Stimulated activated CD8-positive, alpha-beta memory T cell treated with anti-CD3 and anti-CD28 coated beads, Interleukin-4, amount 100 ng/mL, for 48 hours (primary cell): Measurements from ENCODE around the gene LGR4.

Experiments used
- DNase-seq: peaks from one replicate; pipeline ENCODE4 v3.0.0-alpha.2; 2020

LGR4 gene

DNA sequence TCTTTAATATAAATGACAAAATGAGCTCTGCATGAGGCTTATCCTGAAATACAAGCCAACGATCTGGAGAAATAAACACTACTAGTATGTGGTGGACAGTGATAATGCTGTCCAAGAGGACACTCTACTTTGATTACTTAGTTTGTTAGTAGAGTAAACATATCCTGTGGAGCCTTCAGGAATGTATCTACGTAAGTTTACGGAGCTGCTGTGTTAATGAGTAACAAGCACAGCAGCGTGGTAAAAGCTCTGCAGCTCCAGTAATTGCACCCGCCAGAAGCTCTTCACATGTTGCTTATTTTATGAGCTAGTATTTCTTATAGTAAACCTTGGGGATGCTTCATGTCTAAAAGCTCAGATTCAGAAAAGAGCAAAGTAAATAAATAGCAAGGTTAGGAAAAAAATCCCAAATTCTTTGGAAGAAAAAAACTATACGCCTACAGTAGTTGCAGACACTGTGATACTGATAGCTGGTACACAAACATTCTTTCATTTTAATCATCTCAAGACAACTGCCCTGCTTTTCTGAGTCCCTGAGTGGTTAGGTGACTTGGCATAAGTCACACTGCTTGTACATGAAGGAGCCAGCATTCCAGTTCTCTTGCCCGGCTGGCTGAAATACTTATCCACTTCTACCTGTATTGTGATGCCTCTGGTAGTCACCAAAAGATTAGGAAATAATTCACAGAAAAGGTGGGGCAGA is 76.9 kb downstream of the LGR4 start:
- DNase-seq, result no peak

DNA sequence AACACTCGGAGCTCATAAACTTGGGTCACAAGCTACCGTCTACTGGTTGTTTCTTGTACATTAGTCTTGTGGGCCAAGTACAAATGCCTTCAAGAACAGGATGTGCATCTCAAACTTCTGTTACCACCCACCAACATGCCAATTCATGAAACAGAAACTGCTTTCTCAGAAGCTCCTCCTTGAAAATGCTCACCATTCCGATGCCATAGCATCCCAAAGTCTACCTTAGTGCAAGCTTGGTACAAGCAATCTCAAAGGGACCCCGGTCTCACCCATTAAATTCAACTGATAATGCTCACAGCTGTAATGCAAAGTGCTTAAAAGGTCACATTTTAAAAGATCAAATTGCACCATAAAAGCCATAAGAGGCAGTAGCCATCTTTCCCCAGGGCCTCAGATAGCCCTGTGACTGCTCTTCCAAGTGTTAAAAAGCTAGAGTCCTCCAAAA is 77.8 kb downstream of the LGR4 start:
- no peak for DNase-seq

DNA sequence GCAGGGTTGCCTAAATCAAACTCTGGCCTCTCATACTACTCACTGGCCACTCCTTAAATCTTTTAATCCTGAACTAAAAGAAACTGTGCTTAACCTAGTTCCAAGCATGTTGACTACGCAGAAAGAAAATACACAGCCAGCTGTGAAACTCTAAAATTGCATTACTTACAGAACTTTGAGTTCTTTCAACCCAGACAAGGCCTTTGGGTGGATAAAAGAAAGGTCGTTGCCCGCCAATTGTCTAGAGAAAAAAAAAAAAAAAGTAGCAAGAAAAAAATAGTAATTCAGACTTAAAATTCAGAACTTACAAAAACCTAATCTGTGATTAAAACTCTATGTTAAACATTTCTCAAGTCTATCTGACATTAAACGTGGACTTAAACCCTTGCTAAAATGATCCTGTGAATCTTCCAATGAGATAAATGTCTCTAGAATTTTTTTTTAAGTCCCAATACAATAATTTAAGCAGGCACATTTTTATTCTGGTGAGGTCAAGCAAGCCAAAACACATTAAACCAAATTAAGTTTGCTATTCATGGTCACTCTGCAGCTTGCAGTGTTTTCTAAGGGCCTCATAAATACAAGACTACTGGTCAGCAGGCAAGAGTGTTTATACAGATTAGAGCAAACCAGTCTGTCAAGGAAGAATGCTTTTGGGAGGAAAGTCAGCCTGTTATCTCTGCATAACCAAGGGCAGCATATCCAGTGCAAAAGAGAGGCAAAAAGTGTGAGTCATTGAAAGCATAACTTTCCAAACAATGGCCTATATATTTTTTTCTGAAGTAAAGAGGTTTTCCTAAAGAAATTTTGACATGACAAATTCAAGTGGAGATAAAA is 80.1 kb downstream of the LGR4 start:
- DNase-seq, result no peak

DNA sequence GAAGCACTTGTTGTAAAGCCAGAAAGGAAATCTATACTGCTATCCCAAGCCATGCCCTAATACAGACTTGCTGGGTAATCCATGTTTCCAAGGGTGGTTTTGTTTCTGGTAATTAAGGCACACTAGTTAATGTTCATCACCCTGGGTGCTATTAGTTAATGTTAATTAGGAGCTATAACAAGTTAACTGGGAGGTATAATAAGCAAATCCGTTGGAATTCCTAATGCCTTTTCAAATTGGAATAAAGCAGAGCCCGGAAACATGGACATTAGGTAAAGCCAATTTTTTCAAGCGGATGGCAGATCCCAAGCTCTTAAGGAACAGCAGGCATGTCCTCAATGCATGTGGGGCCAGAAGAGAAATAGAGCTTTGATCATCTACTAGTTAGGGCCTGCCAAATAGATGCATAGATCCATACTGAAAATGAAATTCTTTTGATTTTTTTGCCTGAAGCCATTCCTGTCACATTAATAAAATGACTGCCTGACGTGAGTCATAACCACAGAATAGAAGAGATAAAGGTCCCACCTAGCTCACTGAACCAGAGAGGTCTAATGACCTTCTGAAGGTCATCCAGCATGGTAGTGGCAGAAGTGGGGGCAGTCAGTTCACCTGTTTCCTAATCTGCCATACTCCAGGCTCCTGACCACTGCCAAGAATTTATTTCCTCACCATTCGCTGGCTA is 81.1 kb downstream of the LGR4 start:
- no peak for DNase-seq

DNA sequence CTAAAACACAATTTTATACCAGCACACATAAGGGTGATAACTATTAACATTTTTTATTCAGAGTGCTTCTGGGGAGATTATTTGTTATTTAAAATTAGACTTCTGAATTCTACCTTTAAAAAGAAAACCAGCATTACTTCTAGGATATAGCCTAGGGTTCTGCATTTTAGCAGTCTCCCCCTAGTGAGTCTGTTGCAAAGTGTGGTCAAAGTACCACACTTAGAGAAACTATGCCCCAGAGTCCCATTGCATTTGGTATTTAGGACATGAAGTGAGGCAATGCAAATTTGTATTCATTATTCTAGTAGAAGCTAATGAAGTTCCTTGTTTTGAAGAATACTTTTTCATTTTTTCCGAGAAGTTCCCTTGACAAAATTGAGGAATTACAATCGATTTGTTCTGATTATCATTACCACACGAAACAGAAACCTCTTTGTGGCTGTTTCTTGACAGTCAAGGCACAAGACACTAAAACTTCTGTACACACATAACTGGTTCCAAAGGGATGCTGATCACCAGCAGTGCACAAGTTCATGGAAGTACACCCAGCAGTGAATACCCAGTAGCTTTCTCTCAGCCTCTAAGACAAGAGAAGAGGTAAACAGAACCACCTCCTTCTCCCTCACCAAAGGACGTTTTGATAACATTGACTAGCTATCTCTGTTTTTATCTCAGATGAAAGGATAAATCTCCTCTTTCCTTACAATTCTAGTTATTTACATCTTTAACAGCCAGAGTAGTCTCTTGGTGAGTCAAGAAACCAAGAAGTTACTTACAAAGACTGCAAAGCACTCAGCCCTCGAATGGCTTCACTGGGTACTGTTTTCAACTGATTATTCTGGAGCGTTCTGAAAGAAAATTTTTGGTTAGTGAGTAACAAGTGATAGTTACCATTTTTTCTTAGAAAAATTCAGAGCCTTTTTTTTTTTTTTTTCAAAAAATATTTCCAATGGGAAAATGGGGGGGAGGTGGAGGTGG is 82.0 kb downstream of the LGR4 start:
- DNase-seq, result no peak

DNA sequence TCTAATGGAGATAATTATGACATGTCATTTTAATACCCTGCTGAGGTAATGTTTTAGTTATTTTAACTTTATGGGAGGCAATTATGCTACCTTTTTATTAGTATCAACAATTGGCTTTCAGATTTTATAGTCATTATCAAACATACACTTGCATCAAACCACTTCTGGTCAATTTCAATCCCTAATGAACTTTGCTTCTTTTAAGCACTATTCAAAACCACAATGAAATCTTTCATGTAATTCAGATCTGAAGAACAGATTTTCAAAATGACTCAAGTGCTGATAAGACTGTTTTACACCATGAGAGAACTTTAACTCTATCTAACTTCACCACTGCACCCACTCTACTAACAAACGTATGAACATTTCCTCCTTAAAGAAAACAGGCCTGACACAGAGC is 83.7 kb downstream of the LGR4 start:
- no peak for DNase-seq

DNA sequence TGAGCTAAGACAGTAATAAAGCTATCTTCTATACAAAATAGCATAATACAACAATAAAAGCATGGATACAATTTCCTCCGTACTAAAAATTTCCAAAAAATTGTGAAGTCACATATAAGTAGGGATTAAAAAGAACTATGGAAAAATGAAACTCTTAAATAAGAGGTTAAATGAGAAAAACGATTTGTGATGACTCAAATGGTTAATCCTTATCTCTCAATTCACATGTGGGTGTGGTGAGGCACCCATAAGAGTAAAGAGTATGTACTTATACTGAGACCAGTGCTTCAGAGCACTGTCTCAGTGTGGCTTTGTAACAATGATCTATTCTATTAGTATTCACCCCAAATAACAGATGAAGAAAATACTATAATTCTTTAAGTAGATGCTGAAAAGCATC is 84.6 kb downstream of the LGR4 start:
- DNase-seq, result no peak

DNA sequence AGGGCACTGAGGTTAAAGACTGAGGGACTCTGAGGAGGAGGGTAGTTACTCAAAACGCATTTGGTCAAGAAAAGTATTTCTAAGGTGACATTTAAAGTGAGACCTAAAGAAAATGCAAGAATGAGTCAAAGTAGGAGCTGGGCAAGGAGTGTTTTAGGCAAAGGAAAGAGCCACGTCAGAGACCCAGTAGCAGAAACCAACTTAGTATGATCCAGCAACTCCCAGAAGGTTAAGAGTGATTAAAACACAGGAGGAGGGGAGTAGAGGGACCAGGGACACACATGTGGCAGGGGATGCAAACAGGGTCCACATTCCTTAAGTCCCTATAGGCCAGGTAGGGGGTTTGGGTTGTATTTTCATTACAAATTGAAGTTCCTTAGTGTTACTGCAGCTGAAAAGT is 85.2 kb downstream of the LGR4 start:
- DNase-seq, result no peak

DNA sequence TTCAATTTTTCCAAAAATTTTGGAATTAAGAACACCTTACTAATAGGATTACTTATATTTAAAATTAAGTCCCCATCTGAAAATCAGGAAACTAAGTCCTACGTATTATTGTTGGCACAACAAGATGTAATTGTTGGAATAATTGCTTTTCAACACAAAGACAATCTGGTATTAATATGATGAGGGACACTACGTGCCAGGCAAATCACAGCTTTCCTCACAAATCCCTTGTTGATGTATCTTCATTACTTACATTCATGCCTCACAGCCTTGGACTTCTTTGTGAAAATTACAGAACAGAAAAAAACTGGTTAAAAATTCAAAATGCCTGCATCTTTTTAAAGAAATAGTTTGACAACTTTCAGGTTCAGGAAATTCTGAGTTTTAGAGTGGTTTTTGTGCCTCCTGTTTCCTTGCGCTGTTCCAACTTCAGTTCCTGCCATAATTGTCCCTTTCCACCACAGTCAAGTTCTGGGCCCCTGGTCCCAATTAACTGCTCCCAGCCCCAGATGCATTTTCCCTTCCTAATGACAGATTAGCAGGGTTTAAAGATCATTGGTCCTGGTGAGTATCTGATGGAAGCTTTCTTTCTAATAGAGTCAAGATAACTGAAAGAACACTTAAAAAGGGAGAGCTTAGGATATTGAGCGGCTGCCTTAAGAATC is 86.3 kb downstream of the LGR4 start:
- no peak for DNase-seq

DNA sequence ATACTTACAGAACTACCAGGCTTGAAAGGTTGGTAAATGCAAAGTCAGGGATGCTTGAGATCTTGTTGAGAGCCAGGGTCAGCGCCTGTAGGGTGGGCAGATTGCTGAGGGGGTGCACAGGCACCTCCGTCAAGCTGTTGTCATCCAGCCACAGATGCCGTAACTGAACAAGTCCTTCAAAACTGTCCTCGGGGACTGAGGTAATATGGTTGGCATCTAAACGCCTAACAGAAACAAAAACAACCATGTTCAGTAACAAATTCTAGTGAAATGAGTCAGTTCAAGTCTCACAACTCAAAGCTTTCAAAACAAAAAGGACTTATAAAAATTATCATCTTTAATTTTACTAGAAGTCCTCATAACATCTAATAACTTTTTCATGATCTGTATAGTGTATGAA is 87.3 kb downstream of the LGR4 start:
- DNase-seq, result no peak

DNA sequence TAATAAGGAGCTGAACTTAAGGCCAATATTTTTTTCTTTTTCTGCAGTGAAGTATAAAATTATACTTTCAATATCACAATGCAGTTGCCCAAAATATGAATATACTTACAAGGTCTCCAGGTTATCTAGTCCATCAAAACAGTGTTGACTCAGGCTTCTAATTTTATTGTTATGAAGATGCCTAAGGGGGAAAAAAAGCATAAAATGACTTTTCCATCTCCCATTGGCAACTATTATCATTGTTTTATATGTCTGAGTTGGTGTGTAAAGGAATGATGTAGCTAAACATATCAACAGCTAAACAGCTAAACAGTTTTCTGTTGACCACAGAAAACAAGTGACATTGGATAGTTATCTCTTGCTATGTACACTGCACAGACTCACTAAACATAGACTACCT is 88.4 kb downstream of the LGR4 start:
- DNase-seq, result no peak

DNA sequence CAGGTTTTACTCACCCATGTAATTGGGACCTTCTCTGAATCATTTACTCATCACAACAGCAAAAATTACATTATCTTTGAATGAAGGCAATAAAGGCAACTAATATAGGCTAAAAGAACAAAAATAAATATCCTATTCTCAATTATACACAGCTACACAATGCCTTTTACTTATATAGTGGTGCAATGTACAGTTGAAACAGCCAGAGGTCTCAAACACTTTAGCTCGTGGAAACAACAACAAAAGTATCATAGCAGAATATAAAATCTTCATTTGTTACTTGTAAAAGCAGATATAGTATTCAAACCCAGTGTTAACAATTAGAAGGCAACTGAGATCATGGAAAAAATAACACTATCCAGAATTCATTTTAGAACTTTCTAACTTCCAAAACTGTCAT is 88.9 kb downstream of the LGR4 start:
- DNase-seq, result no peak

DNA sequence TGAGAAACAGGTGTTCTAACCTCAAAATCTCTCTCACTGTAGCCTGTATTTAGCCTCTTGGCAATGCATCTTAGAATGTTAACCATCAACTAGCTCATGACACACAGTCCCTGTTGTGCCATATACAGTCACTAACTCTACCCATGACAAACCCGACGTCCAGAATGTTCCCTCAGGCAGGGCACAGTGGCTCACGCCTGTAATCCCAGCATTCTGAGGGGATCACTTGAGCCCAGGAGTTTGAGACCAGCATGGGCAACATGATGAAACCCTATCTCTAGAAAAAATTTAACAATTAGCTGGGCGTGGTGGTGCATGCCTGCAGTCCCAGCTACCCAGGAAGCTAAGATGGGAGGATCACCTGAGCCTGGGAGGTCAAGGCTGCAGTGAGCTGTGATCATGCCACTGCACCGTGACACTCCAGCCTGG is 91.3 kb downstream of the LGR4 start:
- no peak for DNase-seq

DNA sequence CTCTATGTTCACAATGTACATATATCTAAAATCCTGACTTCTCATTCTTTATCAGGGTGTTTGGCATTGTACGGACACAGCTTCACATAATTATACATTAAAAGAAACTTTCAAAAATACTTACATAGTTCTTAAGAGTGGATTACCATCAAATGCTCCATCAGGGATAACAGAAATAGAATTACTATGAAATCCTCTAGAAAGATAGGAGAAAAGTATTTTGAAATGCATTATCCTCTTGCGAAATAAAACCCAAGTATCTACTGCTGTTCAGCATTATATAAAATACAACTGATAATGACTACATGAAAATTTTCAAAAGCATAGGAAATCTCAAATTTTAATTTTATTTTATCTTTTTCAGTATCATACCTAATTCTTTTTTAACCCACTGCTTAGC is 91.8 kb downstream of the LGR4 start:
- no peak for DNase-seq

DNA sequence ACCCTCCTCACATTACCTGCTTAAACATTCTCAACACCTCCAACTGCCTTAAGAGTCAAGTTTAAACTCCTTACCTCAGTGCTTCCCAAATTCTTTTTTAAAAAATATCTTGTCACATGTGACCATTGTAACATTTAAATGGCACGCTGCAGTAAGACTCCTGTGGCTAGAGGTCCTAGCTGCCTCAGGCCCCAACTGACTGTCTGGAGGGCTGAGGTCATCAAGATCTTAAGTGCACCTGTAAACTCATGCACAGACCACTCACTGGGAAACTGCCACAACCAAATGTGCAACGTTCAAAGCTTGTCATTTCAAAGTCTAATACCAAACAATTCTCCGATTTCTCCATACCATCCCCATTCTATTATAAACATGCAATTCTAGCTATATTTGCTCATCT is 93.1 kb downstream of the LGR4 start:
- DNase-seq, result no peak

DNA sequence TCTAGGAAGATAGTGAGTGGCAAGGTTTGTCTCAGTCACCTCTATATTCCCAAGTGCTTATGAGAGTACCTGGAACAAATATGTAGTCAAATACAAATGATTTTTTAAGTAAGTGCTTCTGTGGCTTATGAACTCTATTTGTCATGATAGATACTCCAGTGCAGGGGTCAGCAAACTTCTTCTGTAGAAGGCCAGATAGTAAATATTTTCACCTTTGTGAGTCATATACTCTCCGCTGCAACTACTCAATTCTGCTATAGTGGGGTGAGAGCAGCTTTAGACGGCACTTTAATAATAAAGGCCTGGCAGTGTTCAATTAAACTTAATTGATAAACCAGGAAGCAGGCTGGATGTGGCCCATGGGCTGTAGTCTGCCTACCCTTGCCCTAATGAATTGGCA is 97.2 kb downstream of the LGR4 start:
- no peak for DNase-seq

DNA sequence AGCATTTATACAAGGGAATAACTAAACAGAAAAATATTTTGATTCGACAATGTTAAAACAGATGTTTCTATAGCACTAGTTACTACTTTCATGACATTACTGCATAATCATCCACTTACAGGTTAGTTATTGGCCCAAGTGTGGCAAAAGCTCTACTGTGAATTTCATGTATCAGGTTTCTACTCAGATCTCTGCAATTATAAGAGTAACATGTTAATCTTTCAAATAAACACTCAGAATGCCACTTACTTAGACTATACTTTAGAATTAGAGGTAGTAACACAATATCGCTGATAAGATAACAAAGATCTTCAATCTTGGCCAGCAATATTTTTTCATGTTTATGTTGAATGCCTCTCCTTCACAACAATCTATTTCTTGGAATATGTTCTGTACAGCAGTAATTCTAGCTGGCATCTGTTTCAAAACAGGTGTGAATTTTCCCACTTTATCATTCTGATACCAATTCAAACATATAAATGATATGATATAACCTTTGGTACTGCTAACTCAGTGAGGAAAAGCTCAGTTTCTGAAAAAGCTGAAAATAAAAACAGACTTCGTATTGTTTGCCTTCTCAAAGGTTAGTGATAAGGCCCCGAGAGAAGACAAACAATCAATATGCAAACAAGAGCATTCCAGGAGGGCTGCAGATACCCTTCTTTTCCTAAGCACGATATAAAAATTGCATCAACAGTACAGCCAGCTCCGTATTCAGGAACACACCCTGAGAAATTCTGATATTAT is 98.6 kb downstream of the LGR4 start:
- no peak for DNase-seq

DNA sequence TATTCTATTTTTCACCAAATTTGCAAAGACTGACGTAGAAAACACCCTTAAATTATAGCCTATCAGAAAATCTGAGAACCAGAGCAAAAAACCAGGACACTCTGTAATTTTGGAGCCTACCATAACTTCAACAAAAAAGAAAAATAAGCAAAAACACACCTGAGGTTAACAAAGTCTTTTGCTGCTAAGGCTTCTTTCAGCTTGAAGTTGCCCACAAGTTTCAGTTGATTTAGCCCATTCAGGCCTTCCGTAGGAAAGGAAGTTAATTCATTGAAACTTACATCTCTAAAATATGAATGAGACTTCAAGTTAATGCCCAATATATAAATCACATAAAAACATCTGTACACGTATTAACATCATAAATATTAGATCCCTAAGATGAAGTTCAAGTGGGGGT is 99.2 kb downstream of the LGR4 start:
- DNase-seq, result no peak

DNA sequence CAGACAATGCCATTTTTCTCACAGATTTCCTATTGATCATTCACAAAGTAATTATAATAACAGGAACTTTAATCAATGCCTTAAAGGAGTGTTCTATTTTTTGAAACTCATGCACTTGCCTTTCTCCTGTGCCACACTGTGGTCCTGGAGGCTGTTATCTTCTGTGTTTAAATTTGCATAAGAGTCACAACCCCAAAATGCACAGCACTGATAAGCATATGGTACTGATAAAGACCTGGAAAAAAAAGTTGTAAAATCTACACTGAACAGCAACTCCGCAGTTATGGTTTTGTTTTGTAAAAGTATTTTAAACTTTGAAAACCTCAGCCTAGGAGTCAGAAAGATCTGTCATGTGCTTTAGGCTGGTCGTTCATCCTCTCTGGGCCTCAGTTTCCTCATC is 100.4 kb downstream of the LGR4 start:
- no peak for DNase-seq

DNA sequence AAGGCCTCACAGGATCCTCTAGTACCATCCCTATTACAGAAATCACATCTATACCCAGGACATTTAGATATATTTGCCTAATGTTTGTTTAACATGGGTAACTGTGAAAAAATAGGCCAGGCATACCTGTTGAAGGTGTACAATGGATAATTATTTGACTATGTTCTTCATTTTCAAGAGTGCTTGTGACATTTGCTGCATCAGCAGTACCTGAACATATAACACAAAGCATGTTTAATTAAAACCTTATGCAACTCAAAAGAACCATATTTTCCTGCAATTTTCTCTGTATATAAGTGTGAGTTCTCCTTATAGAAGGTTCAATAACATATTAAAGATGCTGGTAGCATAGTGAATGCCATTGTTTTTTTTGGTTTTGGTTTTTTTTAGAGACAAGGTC is 101.1 kb downstream of the LGR4 start:
- DNase-seq, result no peak

DNA sequence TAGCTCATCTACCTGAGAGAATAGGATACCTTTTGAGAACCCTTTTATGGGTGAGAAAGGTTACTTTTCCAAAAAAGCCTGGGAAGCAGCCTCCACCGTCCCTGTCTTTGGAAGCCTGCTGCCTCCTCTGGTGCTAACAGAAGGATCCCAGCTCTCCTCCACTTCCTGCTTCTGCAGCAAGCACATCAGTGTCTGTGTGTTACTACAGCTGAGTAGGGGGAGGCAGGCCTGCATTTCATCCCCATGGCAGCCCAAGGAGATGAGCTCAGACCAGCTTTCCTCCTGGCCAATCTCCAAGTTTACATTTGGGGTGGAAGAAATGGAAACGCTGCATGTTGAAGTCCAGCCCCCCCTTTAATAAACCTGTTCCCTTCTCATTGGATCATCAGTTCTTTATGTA is 102.2 kb downstream of the LGR4 start:
- DNase-seq, result no peak
